NOMO-1 (cell line): ENCODE measurements around the gene ZNRF2.
A peak's percentile ranks its signal among the peaks of the same experiment; 100 is the strongest.
"Not testable (repeated sequence)": the region's sequence is repeated elsewhere in the genome, so short reads cannot be mapped to it uniquely, and the experiment has no call there.

Experiments
- DNase-seq, 2 experiments: peaks; one replicate each; lab custom pipeline; 2025; ENCODE audit not compliant: unreplicated experiment in 2 of 2; lab: John Stamatoyannopoulos, UW

The ZNRF2 gene

DNA sequence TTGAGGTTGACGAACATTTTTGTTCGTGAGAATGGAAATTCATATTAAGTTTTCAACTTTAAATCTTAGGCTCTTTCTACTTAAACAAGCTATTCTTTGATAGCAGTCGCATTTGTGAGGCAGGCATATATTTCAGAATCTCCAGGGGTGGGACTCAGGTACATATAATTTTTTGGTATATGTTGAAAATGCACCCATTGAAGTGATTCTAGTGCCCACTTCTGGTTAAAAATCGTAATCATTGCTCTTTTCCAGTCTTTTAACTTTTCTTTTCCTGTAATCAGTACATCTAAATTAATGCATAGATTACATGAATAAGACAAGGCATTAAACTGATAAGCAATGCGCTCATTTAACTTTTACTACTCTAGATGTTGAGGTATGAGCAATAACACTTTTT, 67.8 kb downstream of the ZNRF2 start:
- no peak for DNase-seq

DNA sequence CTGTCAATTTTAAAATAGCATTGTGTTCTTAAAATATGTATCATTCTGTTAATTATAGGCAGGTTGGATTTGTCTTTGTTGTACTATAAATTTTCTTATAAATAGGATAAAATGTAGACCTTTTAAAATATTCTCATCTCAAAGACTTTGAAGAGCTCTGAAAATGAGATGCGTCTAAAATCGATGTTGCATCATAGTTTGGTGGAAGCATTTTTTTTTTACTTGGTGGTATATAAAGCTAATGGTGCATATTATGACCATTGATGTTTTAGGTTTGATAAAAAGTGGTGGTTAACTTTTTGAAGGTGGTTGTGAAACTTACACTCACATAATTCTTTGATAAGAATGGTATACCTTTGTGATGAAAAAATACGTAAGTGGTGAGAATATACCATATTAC, 69.1 kb downstream of the ZNRF2 start:
- no peak for DNase-seq

- no peak for DNase-seq
Measured at GRCh38 chr7:30353932-30354607, 69.7 kb downstream of the ZNRF2 start.

- DNase-seq, result no peak
Measured at GRCh38 chr7:30354791-30355190, 70.4 kb downstream of the ZNRF2 start.

GRCh38 chr7:30359957-30360356, 75.6 kb downstream of the ZNRF2 start:
- no peak for DNase-seq

DNA sequence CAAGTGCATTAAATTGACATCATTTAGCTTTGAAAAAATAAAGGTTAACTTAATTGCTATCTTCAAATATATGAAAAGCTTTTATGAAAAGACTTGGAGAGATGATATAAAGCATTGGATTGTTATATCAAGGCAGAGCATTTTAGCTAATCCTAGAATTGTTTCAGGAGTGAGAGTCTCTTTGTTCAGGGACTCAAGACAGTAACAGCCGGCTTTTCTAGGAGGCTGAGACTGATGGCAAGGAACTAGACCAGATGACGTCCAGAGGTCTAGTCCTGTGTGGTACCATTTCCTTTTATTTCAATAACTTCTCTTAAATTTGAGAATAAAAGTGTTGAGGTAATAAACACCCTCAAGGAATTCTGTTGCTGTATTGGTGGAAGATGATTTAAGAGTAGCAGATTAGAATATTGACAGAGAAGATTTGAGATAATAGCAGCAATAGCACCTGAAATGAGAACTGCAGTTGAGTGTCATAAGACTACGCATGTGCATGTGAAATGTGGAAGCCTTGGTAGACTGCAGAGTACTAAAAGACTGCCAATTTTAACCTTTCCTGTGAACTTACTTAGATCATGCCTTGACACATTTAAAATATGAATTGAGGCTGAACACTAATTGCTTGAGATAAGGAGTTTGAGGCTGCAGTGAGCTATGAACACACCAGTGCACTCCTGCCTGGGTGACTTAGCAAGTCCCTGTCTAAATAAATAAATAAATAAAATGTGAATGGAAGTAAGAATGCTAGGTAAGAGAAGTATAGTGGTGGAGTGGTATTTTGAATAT, 79.6 kb downstream of the ZNRF2 start:
- no peak for DNase-seq

DNA sequence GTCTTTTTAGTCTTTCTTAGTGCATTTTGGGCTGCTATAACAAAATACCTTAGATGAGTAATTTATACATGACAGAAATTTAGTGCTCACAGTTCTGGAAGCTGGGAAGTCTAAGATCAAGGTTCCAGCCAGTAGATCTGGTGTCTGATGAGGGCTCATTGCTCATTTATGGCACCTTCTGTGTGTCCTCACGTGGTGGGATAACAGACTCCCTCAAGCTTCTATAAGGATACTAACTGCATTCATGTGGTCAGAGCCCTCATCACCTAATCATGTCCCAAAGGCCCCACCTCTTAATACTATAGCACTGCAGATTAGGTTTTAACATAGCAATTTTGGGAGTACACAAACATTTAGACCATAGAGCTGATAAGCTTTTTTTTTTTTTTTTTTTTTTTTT, 80.4 kb downstream of the ZNRF2 start:
- DNase-seq, result no peak

GRCh38 chr7:30365621-30366020, 81.2 kb downstream of the ZNRF2 start:
- no peak for DNase-seq

- no peak for DNase-seq
Measured at GRCh38 chr7:30366606-30367005, 82.2 kb downstream of the ZNRF2 start.

DNA sequence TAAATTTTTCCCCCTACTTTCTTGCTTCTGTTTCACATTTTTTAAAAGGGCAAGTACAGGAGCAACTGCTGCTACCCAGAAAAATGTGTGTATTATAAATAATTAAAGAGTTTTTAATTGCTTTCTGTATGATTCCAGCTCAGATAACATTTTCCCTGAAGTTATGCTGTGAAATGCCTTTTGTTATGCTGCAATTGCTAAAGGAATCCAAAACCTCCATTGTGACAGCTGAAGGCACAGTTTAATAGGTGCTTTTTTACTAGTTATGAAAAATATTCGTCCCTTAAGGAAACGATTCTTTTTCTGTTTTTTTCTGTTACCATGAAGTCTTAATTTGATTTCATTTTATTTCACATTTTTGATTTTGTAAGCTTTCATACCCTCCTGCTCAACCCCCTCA, 83.2 kb downstream of the ZNRF2 start:
- DNase-seq, result no peak

DNA sequence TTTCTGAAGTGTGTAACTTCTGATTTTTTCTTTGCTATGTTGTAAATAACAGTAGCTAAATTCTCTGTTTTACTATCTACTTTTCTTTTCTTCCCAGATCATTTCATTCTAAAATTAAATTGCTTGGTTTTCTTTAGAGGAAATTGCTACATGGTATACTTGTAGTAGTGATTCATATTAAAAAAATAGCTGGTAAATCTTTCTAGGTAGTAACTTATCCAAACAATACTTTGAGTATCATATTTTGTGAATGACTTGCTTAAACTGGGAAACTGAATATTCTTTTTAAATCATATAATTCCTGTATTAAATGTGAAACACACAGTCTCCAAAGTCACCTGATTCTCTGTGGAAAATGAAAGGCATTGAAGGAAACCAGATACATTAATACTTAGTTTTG, 85.5 kb downstream of the ZNRF2 start:
- DNase-seq, result no peak

DNA sequence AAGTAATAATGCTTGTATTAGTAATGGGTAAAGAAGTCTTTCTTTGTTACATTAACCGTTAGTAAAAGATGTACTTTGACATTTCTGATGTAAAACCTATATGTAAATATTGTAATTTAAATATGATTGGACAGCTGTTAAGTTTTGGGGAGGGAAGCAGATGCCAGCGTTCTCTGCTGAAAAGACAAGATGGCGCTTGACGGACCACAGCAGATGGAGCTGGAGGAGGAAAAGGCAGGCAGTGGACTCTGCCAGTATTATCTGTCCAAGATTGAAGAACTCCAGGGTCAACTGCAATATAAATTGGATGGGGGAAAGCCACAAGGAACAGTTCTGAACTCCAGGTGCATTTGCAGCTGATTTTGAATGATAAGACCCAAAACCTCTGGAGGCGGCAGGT, 86.9 kb downstream of the ZNRF2 start:
- DNase-seq, result no peak

DNA sequence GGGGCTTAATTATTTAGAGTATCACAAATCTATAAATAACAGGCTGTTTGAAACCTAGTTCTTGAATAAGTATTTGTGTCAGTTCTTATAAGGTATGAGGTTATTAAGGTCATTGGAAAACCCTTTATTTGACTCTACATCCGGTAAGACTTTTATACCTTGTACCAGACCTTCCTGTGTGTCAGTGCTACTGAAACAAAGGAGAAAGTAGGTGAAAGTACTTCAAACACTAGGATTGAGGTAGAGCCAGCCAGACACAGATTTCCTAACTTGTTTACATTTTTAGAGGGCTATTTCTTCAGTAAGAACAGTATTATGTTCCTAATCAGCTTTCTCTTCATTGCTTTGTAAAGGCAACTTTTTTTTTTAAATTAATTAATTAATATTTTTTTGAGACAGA, 93.9 kb downstream of the ZNRF2 start:
- no peak for DNase-seq

- no peak for DNase-seq
Measured at GRCh38 chr7:30379131-30379530, 94.7 kb downstream of the ZNRF2 start.

DNA sequence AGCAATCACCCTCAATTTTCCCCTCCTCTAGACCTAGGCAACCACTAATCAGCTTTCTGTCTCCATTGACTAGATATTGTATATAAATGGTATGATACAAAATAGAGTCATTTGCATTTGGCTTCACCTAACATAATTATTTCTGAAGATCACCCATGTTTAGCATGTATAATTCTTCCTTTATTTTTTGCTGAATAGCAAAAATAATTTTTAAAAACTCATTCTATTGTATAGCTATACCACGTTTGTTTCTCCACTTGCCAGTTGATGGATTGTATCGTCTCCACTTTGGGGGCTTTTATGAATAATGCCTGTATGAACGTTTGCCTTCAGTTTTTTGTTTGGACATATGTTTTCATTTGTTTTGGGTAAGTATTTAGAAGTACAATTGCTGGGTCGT, 95.3 kb downstream of the ZNRF2 start:
- DNase-seq, result no peak

GRCh38 chr7:30380294-30380693, 95.9 kb downstream of the ZNRF2 start:
- DNase-seq, result no peak

DNA sequence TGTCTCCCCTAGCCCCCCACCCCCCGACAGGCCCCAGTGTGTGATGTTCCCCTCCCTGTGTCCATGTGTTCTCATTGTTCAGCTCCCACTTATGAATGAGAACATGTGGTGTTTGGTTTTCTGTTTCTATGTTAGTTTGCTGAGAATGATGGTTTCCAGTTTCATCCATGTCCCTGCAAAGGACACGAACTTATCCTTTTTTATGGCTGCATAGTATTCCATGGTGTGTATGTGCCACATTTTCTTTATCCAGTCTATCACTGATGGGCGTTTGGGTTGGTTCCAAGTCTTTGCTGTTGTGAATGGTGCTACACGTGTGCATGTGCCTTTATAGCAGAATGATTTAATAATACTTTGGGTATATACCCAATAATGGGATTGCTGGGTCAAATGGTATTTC, 96.4 kb downstream of the ZNRF2 start:
- DNase-seq, result not testable (repeated sequence)

- DNase-seq, result no peak
Measured at GRCh38 chr7:30382607-30383006, 98.2 kb downstream of the ZNRF2 start.

- peak; percentile 8 to 45 for DNase-seq
Measured at GRCh38 chr7:30389791-30390190, 105.4 kb downstream of the ZNRF2 start.

DNA sequence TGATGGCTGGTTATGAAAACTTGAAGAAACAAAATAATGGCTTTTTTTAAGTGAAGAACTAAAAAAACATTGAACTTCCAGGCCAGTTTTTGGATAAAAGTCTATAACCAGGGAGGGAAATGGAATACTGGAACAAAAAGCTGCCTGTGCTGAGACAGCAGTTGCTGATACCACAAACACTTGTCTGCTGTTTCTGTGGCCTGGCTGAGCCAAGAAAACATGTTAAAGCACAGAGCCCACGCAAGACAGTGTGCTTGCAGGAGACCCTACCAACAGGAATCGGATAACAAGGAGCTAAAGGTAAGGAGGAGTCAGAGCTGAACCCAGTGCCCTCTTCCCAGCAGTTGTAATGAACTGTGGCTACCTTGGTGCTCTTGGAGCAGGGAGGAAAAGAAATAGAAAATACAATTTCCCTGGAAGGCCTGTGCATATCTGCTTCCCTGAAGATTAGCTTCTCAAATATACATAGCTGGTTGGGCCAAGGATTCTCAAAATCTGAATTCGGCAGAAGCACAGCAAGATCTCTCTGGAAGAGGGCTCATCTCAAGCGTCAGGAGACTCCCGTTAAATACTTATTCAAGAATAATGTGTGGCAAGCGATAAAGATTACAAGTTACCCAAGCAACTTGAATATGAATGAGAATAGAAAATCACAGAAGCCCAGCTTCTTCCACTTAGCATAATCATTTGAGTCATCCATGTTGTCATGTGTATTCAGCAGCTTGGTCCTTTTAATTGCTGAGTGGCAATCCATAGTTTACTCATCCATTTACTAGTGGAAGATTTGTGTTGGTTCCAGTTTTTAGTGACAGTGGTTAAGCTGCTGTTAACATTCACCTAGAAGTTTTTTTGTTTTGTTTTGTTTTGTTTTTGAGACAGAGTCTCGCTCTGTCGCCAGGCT, 106.6 kb downstream of the ZNRF2 start:
- no peak for DNase-seq

GRCh38 chr7:30391806-30392205, 107.4 kb downstream of the ZNRF2 start:
- no peak for DNase-seq
